Keratinocyte (primary cell): ENCODE data around the gene GFI1B. TPM values are rescaled to one million over a fixed set of nuclear protein-coding genes. Genes with fewer than 3 reads are reported as not detected.

Experiments
- DNase-seq: peaks from one replicate; pipeline ENCODE4 v3.0.0-alpha.2; 2011; ENCODE audit warnings: low read depth, missing footprints, low spot score
- FAIRE-seq: peaks from 2 replicates; lab custom pipeline; 2011; peaks lifted over from hg19 to GRCh38; lab: Jason Lieb, UNC
- H2AFZ ChIP-seq: 2 replicates; pipeline ENCODE4 v1.6.0; 2012; ENCODE audit warnings: low read length, control low read depth, inconsistent platforms; ENCODE audit not compliant: control insufficient read depth
- H3K27ac ChIP-seq: 2 replicates; pipeline ENCODE4 v1.5.1; 2011; ENCODE audit warnings: low read length; ENCODE audit not compliant: control insufficient read depth, insufficient read depth
- H3K27me3 ChIP-seq: 3 replicates; pipeline ENCODE4 v1.6.0; 2011; ENCODE audit warnings: low read length; ENCODE audit not compliant: control insufficient read depth, insufficient read depth; ENCODE audit errors: extremely low read depth
- H3K36me3 ChIP-seq, 2 experiments: 2 replicates in 1 of 2; 3 replicates in 1 of 2; pipeline ENCODE4 v1.5.1; 2011; ENCODE audit warnings: low read length in 2 of 2, mild to moderate bottlenecking in 1 of 2; ENCODE audit not compliant: control insufficient read depth in 2 of 2, insufficient read depth in 2 of 2; ENCODE audit errors: extremely low read depth in 1 of 2
- H3K4me1 ChIP-seq: 3 replicates; pipeline ENCODE4 v1.5.1; 2011; ENCODE audit warnings: low read length; ENCODE audit not compliant: control insufficient read depth, insufficient read depth; ENCODE audit errors: extremely low read depth
- H3K4me2 ChIP-seq: 3 replicates; pipeline ENCODE4 v1.6.0; 2011; ENCODE audit warnings: low read depth, low read length; ENCODE audit not compliant: control insufficient read depth, insufficient read depth; ENCODE audit errors: extremely low read depth
- H3K4me3 ChIP-seq, 3 experiments: fragments of 200-600 bp in 1 of 3; sonication (generic) in 1 of 3; 2 replicates in 2 of 3; 3 replicates in 1 of 3; pipeline ENCODE4 v1.5.1; 2011 to 2016; ENCODE audit warnings: low read length in 3 of 3, mild to moderate bottlenecking in 3 of 3, control low read depth in 2 of 3, inconsistent platforms in 1 of 3, low read depth in 1 of 3, mixed read lengths in 1 of 3, mixed run types in 1 of 3, moderate library complexity in 1 of 3; ENCODE audit not compliant: control insufficient read depth in 2 of 3, insufficient read depth in 2 of 3; ENCODE audit errors: extremely low read depth in 1 of 3
- H3K79me2 ChIP-seq: 2 replicates; pipeline ENCODE4 v1.6.0; 2012; ENCODE audit warnings: low read length; ENCODE audit not compliant: control insufficient read depth, insufficient read depth
- H3K9ac ChIP-seq: 3 replicates; pipeline ENCODE4 v1.6.0; 2011; ENCODE audit warnings: low read length; ENCODE audit not compliant: control insufficient read depth, insufficient read depth; ENCODE audit errors: extremely low read depth
- H3K9me1 ChIP-seq: 3 replicates; pipeline ENCODE4 v1.6.0; 2011; ENCODE audit warnings: low read length; ENCODE audit not compliant: control insufficient read depth, insufficient read depth; ENCODE audit errors: extremely low read depth
- H3K9me3 ChIP-seq: 2 replicates; pipeline ENCODE4 v1.5.1; 2012; ENCODE audit warnings: low read depth, low read length; ENCODE audit not compliant: control insufficient read depth
- H4K20me1 ChIP-seq: 3 replicates; pipeline ENCODE4 v1.6.0; 2011; ENCODE audit warnings: low read length; ENCODE audit not compliant: control insufficient read depth, insufficient read depth; ENCODE audit errors: extremely low read depth
- CTCF ChIP-seq, 3 experiments: IDR thresholded peaks in 1 of 3; conservative IDR thresholded peaks in 1 of 3; optimal IDR thresholded peaks in 1 of 3; 2 replicates in 2 of 3; 3 replicates in 1 of 3; pipeline versions ENCODE3 to v1.5.1; 2011; ENCODE audit warnings: low read length in 3 of 3, mild to moderate bottlenecking in 3 of 3, moderate library complexity in 2 of 3, control low read depth in 1 of 3, inconsistent platforms in 1 of 3; ENCODE audit not compliant: insufficient read depth in 2 of 3; ENCODE audit errors: extremely low read depth in 1 of 3
- EZH2 ChIP-seq: IDR thresholded peaks from one replicate; pipeline ENCODE4 v1.6.1; 2012; ENCODE audit warnings: inconsistent platforms, mild to moderate bottlenecking, low read length, moderate library complexity
- dilution Hi-C: fragments of 300-500 bp; cut with MboI; formaldehyde crosslinking; loops from one replicate; pipeline ENCODE4 v1.7.0; 2020; ENCODE audit warnings: low sequenced_read_pairs; ENCODE audit not compliant: extremely low pct_ligation_motif_present
- polyA plus RNA-seq, 5 experiments: library from polyadenylated mRNA; depleted of rRNA in 3 of 5; stranded (reverse) in 3 of 5; stranded (forward) in 1 of 5; unstranded in 1 of 5; fragments of >200 nt; gene quantifications; 1 replicate in 1 of 5; 2 replicates in 3 of 5; 3 replicates in 1 of 5; pipeline versions ENCODE4 v1.2.1 to v1.2.3, GENCODE V29; 2011 to 2012; ENCODE audit warnings: missing spikeins in 2 of 5, low read depth in 1 of 5, low replicate concordance in 1 of 5

GFI1B gene
- polyA plus RNA-seq, 1 donor (not counting 4 experiments of a cell fraction or from before 2014, with no cell fraction given) = not detected

GRCh38 chr9:132948482-132949050, 29.9 kb upstream of the GFI1B start:
- no peak overlapping the region for H3K4me3 ChIP-seq
- FAIRE-seq (no peak), DNase-seq (no peak)
- no peaks in the 10 kb centered on the region for H4K20me1 ChIP-seq
- H3K79me2 ChIP-seq = peaks cover 8% of the 10 kb centered on the region
- H2AFZ ChIP-seq = no peak overlapping the region
- H3K27me3 ChIP-seq = no peaks in the 10 kb centered on the region
- H3K9me1 ChIP-seq = no peaks in the 10 kb centered on the region
- no peaks in the 10 kb centered on the region for H3K36me3 ChIP-seq
- TF ChIP-seq CTCF (optimal IDR thresholded peaks at IDR 0.05 in 1 of 3, IDR thresholded peaks at IDR 0.05 in 1 of 3, conservative IDR thresholded peaks at IDR 0.05 in 1 of 3; ENCODE audit: extremely low read depth in 1 of 3, insufficient read depth in 2 of 3, low read length in 3 of 3) = no peak
- TF ChIP-seq EZH2 = no peak
- no peak overlapping the region for H3K4me2 ChIP-seq
- no peaks in the 10 kb centered on the region for H3K9me3 ChIP-seq
- H3K27ac ChIP-seq = no peak overlapping the region
- H3K9ac ChIP-seq = no peak overlapping the region
- dilution Hi-C loops = no loop called here
- peaks cover 14% of the 10 kb centered on the region for H3K4me1 ChIP-seq

GRCh38 chr9:132949709-132950108, 28.8 kb upstream of the GFI1B start:
- dilution Hi-C loops = no loop called here
- H3K79me2 ChIP-seq = no peaks in the 10 kb centered on the region
- no peak overlapping the region for H3K9ac ChIP-seq
- H3K4me3 ChIP-seq = no peak overlapping the region
- no peaks in the 10 kb centered on the region for H3K27me3 ChIP-seq
- H3K36me3 ChIP-seq = no peaks in the 10 kb centered on the region
- no peaks in the 10 kb centered on the region for H3K9me1 ChIP-seq
- no peaks in the 10 kb centered on the region for H3K9me3 ChIP-seq
- no peak overlapping the region for H2AFZ ChIP-seq
- no peaks in the 10 kb centered on the region for H4K20me1 ChIP-seq
- H3K27ac ChIP-seq = no peak overlapping the region
- H3K4me1 ChIP-seq = peaks cover 13% of the 10 kb centered on the region
- H3K4me2 ChIP-seq = no peak overlapping the region
- TF ChIP-seq EZH2 = no peak
- TF ChIP-seq CTCF (optimal IDR thresholded peaks at IDR 0.05 in 1 of 3, IDR thresholded peaks at IDR 0.05 in 1 of 3, conservative IDR thresholded peaks at IDR 0.05 in 1 of 3; ENCODE audit: extremely low read depth in 1 of 3, insufficient read depth in 2 of 3, low read length in 3 of 3) = no peak
- FAIRE-seq (no peak), DNase-seq (no peak)
